HG02870 (cell line): ENCODE results near the gene BBOF1.
"Not testable (repeated sequence)": the region's sequence is repeated elsewhere in the genome, so short reads cannot be mapped to it uniquely, and the experiment has no call there.

Experiments
- ATAC-seq: cut with Tn5 transposase; IDR thresholded peaks from one replicate; pipeline ENCODE4 v1.9.1; 2021; ENCODE audit warnings: mild to moderate bottlenecking, moderate library complexity; ENCODE audit not compliant: unreplicated experiment

Gene BBOF1

GRCh38 chr14:74018586-74019407 is at the start of gene BBOF1, which contains the start of gene ENTPD5:
Gene BBOF1, plus strand, starts transcription at chr14:74019349. Its CDS starts 130 bp downstream, at chr14:74019479.
Gene ENTPD5, minus strand, starts transcription at chr14:74019288. Its CDS starts 31,186 bp downstream, at chr14:73988102.
- peak; percentile 80 for ATAC-seq

- no peak for ATAC-seq
Observed at GRCh38 chr14:73973497-73973896, 45.7 kb upstream of the BBOF1 start.

- ATAC-seq, result no peak
Observed at GRCh38 chr14:73976125-73976524, 43.0 kb upstream of the BBOF1 start.

GRCh38 chr14:73977896-73978295 is 41.3 kb upstream of the BBOF1 start:
- ATAC-seq, result no peak

GRCh38 chr14:73988065-73988464 is 31.1 kb upstream of the BBOF1 start:
- ATAC-seq, result no peak

- ATAC-seq, result not testable (repeated sequence)
Observed at GRCh38 chr14:73988656-73989055, 30.5 kb upstream of the BBOF1 start.

GRCh38 chr14:73991092-73991491 is 28.1 kb upstream of the BBOF1 start:
- no peak for ATAC-seq

GRCh38 chr14:73994926-73995325 is 24.2 kb upstream of the BBOF1 start:
- not testable (repeated sequence) for ATAC-seq

- no peak for ATAC-seq
Observed at GRCh38 chr14:73995977-73996378, 23.2 kb upstream of the BBOF1 start.

GRCh38 chr14:73996731-73997107 is 22.4 kb upstream of the BBOF1 start:
- no peak for ATAC-seq

- no peak for ATAC-seq
Observed at GRCh38 chr14:73997108-73997943, 21.8 kb upstream of the BBOF1 start.

GRCh38 chr14:73997944-73998447 is 21.2 kb upstream of the BBOF1 start:
- ATAC-seq, result no peak

- ATAC-seq, result no peak
Observed at GRCh38 chr14:73998726-73999125, 20.4 kb upstream of the BBOF1 start.

GRCh38 chr14:74005664-74006063 is 13.5 kb upstream of the BBOF1 start:
- ATAC-seq, result not testable (repeated sequence)

GRCh38 chr14:74008843-74009499 is 10.2 kb upstream of the BBOF1 start:
- no peak for ATAC-seq

GRCh38 chr14:74014299-74014698 is 4.8 kb upstream of the BBOF1 start:
- no peak for ATAC-seq

- no peak for ATAC-seq
Observed at GRCh38 chr14:74015176-74015575, 4.0 kb upstream of the BBOF1 start.

GRCh38 chr14:74015963-74016362 is 3.2 kb upstream of the BBOF1 start:
- ATAC-seq, result no peak

- ATAC-seq, result no peak
Observed at GRCh38 chr14:74018174-74018585, 969 bp upstream of the BBOF1 start.

GRCh38 chr14:74019408-74020137 is 424 bp downstream of the BBOF1 start:
- no peak for ATAC-seq
